Right lobe of liver (tissue), 6 donors: ENCODE measurements around the gene ID1. TPM values are rescaled to one million over a fixed set of nuclear protein-coding genes. Genes with fewer than 3 reads are reported as not detected.
"Not testable (repeated sequence)": the region's sequence is repeated elsewhere in the genome, so short reads cannot be mapped to it uniquely, and the experiment has no call there.

ENCODE experiments used
- ATAC-seq, 4 donors: fragments of 200-7000 bp; cut with Tn5 transposase; one replicate each; pipeline ENCODE4 v1.9.1; 2020; ENCODE audit warnings: mild to moderate bottlenecking in 4 of 4, moderate library complexity in 4 of 4
- DNase-seq, 3 donors: peaks; one replicate each; pipeline ENCODE4 v3.0.0-alpha.2; 2020
- H3K27ac ChIP-seq, 3 donors: fragments of 200-600 bp; one replicate each; pipeline ENCODE4 v1.8.0; 2022
- H3K27me3 ChIP-seq, 2 donors: fragments of 200-600 bp; one replicate each; pipeline ENCODE4 v1.8.0; 2022
- H3K36me3 ChIP-seq, 4 donors: fragments of 200-600 bp; sonication (generic) in 1 of 4; one replicate each; pipeline versions ENCODE4 v1.5.1 to v1.8.0; 2017 to 2022; ENCODE audit warnings: control low read depth in 1 of 4
- H3K4me1 ChIP-seq, 4 donors: fragments of 200-600 bp; sonication (generic) in 1 of 4; one replicate each; pipeline versions ENCODE4 v1.5.1 to v1.8.0; 2017 to 2022; ENCODE audit warnings: control low read depth in 1 of 4
- H3K4me3 ChIP-seq, 3 donors: fragments of 200-600 bp; one replicate each; pipeline ENCODE4 v1.8.0; 2022
- H3K9me3 ChIP-seq, 4 donors: fragments of 200-600 bp; sonication (generic) in 1 of 4; one replicate each; pipeline versions ENCODE4 v1.5.1 to v1.8.0; 2017 to 2022; ENCODE audit warnings: control low read depth in 1 of 4
- CTCF ChIP-seq, 4 donors: fragments of 200-600 bp in 3 of 4; fragments of 450-650 bp in 1 of 4; IDR thresholded peaks; one replicate each; pipeline versions ENCODE4 v1.5.1 to v1.8.0; 2016 to 2022; ENCODE audit warnings: antibody characterized with exemption in 4 of 4, mild to moderate bottlenecking in 2 of 4
- POLR2A ChIP-seq: fragments of 450-650 bp; IDR thresholded peaks from one replicate; pipeline ENCODE4 v1.6.1; 2017; ENCODE audit warnings: antibody characterized with exemption, mild to moderate bottlenecking
- WGBS: methylation state at CpG from one replicate; pipeline ENCODE4 v1.1.6; 2018; ENCODE audit warnings: low coverage, low lambda C conversion rate; ENCODE audit not compliant: insufficient coverage; ENCODE audit errors: missing lambda C conversion rate; 5-methylcytosine and 5-hydroxymethylcytosine counted together
- intact Hi-C, 2 donors: fragments of 100-400 bp; cut with DNase I; formaldehyde crosslinking; loops; one replicate each; pipeline versions ENCODE4 v1.11.2 to v1.14.1; 2022
- total RNA-seq, 6 experiments: library from RNA; depleted of rRNA in 2 of 6; stranded (reverse); fragments of >200 nt in 2 of 6; fragmentation: NEBNext Ultra II Directional in 3 of 6; extraction: Animal tissue kit (Norgen Biotek cat#: 25700) in 3 of 6; gene quantifications; one replicate each; pipeline versions ENCODE4 v1.1.0 to v1.2.4, GENCODE V29; 2016 to 2023
- donor health status: DM: no; HTN: yes; CAD: no.
- donor health status: DM: no; HTN: no; CAD: no.
- donor health status: DM: no; HTN: no; CAD: no.
- donor health status: DM: no; HTN: yes; CAD: no.
- donor health status: DM: no; HTN: yes; CAD: no.

The ID1 gene
- total RNA-seq, 6 experiments from 2014 or later, result 12.9 to 300 (median 35.0) TPM

GRCh38 chr20:31576751-31577150, 28.3 kb upstream of the ID1 start:
- no CpG with 5 or more reads among the region's 2 CpGs for WGBS
- intact Hi-C loops, result no loop called here

DNA sequence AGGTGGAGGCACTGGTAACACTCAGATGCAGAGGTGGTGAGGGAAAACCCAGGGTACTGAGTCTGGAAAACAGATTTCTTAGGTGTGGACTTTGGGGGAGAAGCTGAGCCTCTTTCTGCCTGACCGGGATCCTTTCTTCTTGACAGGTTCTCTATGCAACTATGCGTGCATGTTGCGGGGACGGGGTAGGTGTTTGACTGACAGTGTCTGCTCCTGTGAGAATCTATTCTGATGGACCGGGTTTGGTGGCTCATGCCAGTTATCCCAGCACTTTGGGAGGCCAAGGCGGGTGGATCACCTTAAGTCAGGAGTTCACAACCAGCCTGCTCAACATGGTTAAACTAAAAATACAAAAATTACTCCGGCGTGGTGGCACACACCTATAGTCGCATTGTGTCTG, 27.9 kb upstream of the ID1 start:
- H3K9me3 ChIP-seq, result no peaks in the 10 kb centered on the region
- no peak for TF ChIP-seq CTCF (IDR thresholded peaks at IDR 0.05)
- TF ChIP-seq POLR2A, result no peak
- H3K36me3 ChIP-seq, result no peaks in the 10 kb centered on the region
- H3K4me1 ChIP-seq, result peaks cover 0 to 9% (median 4%) of the 10 kb centered on the region in 4 donors
- no peak overlapping the region for H3K27ac ChIP-seq
- WGBS, result 70% methylated on average over 4 of the region's 9 CpGs
- H3K4me3 ChIP-seq, result no peak overlapping the region
- no peaks in the 10 kb centered on the region for H3K27me3 ChIP-seq
- no peak for DNase-seq
- no peak for ATAC-seq
- intact Hi-C loops, result no loop called here

More at GRCh38 chr20:31576751-31577150, 28.3 kb upstream of the ID1 start:
- Histone ChIP-seq H3K27ac (no peak overlapping the region), H3K9me3 (no peaks in the 10 kb centered on the region), H3K36me3 (no peaks in the 10 kb centered on the region), H3K27me3 (no peaks in the 10 kb centered on the region), H3K4me1 (peaks cover 0 to 13% (median 6%) of the 10 kb centered on the region in 4 donors), H3K4me3 (no peak overlapping the region)
- ATAC-seq, result no peak
- no peak for DNase-seq
- TF ChIP-seq POLR2A (no peak), CTCF (IDR thresholded peaks at IDR 0.05) (no peak)

DNA sequence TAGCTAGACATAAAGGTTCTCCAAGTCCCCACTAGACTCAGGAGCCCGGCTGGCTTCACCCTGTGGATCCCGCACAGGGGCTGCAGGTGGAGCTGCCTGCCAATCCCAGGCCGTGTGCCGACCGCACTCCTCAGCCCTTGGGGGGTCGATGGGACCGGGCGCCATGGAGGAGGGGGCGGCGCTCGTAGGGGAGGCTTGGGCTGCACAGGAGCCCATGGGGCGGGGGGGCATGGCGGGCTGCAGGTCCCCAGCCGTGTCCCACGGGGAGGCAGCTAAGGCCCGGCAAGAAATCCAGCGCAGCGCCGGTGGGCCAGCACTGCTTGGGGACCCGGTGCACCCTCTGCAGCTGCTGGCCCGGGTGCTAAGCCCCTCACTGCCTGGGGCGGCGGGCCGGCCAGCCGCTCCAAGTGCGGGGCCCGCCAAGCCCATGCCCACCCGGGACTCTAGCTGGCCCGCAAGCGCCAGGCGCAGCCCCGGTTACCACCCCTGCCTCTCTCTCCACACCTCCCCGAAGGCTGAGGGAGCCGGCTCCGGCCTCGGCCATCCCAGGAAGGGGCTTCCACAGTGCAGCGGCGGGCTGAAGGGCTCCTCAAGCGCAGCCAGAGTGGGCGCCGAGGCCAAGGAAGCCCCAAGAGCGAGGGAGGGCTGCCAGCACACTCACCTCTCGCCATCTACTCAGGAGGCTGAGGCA, 26.5 kb upstream of the ID1 start:
- DNase-seq (no peak), ATAC-seq (no peak)
- Histone ChIP-seq H3K27me3 (no peaks in the 10 kb centered on the region), H3K36me3 (no peaks in the 10 kb centered on the region), H3K9me3 (no peaks in the 10 kb centered on the region), H3K4me3 (no peak overlapping the region), H3K4me1 (peaks cover 0 to 6% (median 0%) of the 10 kb centered on the region in 4 donors), H3K27ac (no peak overlapping the region)
- intact Hi-C loops, result no loop called here
- TF ChIP-seq POLR2A (no peak), CTCF (IDR thresholded peaks at IDR 0.05) (no peak)
- WGBS, result 88% methylated on average over 5 of the region's 43 CpGs

DNA sequence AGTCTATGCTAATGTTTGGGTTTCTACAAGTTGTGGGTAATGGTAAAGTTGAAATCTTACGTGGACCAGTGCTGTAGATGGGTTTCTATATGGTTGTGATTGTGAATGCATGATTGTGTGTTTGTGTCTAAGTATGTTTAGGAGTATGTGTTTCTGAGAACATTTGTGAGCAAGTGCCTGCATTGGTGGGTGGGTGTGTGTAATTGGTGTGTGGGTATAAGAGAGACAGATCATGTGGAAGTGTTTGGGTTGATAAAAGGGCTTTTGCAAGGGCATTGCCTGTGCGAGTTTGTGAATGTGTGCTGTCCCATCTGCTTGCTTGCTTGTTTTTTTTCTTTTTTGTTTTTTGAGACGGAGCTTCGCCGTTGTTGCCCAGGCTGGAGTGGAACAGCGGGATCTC, 25.8 kb upstream of the ID1 start:
- Histone ChIP-seq H3K4me1 (peaks cover 0 to under 1% (median 0%) of the 10 kb centered on the region in 4 donors), H3K27ac (no peak overlapping the region), H3K27me3 (no peaks in the 10 kb centered on the region), H3K9me3 (no peaks in the 10 kb centered on the region), H3K36me3 (no peaks in the 10 kb centered on the region), H3K4me3 (no peak overlapping the region)
- intact Hi-C loops, result no loop called here
- no peak for DNase-seq
- 92% methylated on average over 6 of the region's 6 CpGs for WGBS
- TF ChIP-seq CTCF (IDR thresholded peaks at IDR 0.05) (no peak), POLR2A (no peak)
- no peak for ATAC-seq

GRCh38 chr20:31579941-31580651, 25.0 kb upstream of the ID1 start:
- DNase-seq, H3K4me3 ChIP-seq, H3K4me1 ChIP-seq, H3K36me3 ChIP-seq, ATAC-seq, H3K27me3 ChIP-seq, H3K9me3 ChIP-seq, intact Hi-C loops, H3K27ac ChIP-seq: not testable (repeated sequence)
- WGBS, result 94% methylated on average over 17 of the region's 17 CpGs
